Kasumi-1 (cell line): ENCODE data around the gene RPS6KC1.
"Not testable (repeated sequence)": the region's sequence is repeated elsewhere in the genome, so short reads cannot be mapped to it uniquely, and the experiment has no call there.

Source experiments
- DNase-seq, 2 experiments: peaks; one replicate each; lab custom pipeline; 2025; lab: John Stamatoyannopoulos, UW

Gene RPS6KC1

DNA sequence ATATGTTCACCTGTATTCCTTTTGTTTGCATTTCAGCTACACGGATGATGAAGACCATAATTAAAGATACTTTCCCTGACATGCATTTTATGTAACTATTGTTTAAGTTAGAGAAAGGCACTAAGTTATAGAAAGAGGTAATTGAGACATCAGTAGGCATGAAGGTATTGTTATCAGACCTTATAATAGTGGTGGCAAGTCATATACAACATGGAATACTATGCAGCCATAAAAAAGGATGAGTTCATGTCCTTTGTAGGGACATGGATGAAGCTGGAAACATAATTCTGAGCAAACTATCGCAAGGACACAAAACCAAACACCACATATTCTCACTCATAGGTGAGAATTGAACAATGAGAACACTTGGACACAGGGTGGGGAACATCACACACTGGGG, 109.4 kb downstream of the RPS6KC1 start:
- DNase-seq: not testable (repeated sequence)

DNA sequence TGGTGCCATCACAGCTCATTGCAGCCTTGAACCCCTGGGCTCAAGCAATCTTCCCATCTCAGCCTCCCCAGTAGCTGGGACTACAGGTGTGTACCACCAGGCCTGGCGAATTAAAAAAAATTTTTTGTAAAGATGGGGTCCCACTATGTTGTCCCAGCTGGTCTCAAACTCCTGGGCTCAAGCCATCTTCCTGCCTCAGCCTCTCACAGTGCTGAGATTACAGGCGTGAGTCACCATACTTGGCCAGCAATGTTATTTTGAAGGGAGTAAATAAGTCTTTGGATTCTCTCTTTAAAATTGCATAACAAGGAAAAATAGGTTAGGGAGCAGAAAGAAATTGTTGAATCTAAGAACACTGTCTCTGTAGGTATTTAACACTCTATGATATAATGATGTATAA, 111.3 kb downstream of the RPS6KC1 start:
- DNase-seq: no peak

DNA sequence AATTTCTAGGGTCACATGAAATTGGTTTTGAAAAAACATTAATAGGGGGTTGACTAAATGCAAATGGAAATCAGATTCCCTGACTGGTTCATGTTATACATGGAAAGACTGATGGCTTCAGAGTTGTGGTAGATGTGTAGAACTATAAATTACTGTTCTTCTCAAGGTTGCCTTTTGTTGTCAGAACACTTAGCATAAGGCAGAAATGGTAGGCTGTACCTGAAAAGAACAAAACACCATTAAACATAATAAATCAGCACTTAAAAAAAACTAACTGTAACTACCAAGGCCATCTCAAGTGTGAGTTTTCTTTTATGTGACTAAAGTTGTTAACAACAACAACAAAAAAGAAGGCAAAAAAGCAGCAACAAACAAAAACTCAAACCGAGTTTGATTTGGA, 111.8 kb downstream of the RPS6KC1 start:
- DNase-seq: no peak

DNA sequence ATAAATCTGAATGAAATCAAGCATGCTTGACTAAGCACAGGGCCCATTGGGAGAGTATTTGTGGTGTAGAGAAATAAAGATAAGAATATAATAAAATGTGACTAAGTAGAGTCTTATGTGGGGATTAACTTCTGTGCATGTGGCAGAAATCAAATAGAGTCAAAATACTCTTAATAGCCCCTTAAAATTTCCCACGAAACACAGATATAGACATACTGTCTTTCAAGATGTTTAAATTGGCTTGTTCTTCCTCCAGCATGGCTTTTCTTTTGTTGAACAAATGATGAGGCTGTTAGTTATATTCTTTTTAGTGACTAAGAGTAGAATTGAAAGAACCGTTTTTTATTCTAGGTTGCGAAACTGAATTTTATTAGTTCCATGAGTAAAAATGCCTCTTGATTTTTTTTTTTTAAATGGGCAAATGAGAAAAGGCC, 112.3 kb downstream of the RPS6KC1 start:
- no peak for DNase-seq

DNA sequence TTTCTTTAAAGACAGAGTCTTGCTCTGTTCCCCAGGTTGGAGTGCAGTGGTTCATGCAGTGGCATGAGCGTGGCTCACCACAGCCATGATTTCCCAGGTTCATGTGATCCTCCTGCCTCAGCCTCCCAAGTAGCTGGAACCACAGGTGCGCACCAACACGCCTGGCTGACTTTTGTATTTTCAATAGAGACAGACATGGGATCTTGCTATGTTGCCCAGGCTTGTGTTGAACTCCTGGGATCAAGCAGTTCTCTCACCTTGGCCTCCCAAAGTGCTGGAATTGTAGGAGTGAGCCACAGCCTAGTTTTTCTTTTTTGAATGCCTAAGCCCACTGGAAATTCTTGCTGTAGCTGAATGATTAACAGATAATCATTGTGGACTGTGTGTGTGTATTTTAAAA, 113.5 kb downstream of the RPS6KC1 start:
- DNase-seq: no peak

DNA sequence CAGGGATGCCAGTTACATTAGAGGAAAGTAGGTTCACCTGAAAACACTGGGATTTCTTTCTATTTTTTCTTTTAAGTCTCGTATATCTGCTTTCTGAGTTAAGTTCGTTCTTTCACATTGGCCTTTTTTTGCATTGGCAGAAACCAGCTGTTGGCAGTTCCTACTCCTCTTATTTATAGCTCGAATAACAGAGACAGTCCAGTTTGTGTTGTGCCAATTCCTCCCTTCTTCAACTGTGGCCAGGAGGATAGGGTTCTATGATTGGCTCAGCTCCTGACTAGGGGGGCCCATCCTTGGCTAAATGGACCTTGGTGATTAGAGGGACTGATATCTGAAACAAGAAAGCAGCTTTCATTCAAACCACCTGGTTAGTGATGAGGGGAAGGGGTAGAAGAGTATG, 115.8 kb downstream of the RPS6KC1 start:
- DNase-seq: no peak

DNA sequence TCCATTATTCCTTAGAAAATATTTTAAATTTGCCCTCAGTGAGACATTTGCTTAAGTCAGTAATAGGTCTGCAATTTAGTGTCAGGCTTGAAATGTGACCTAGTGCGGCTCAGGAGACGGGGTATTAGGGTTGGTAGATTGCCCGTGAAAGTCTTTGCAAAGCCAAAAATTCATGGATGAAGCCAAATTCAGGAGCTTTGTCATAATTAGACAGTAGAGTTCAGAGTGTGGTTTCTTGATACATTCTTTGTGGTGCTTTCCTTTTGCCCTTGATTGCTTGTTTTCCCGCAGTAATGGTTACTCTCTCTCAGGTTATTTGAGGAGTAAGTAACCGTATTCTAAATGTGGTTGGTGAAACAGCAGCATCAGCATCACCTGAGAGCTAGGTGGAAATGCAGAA, 120.7 kb downstream of the RPS6KC1 start:
- no peak for DNase-seq

DNA sequence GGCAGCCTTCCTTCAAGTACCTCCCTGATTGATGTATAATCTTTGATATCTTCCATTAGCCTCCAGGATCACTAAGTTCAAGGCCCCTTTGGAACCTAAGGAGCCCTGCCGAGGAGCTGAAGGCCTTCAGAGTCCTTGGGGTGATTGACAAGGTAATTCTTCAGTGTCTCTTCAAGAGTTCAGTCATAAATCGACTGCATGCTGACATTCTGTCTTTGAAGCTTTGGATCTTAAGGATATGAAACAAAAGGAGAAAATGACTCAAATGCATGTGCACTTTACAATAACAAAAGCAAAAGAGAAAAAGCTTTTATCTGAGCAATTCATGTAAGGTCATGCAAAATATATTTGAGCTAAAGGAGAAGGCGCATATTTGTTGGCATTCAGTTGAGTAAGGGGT, 125.3 kb downstream of the RPS6KC1 start:
- DNase-seq: no peak

DNA sequence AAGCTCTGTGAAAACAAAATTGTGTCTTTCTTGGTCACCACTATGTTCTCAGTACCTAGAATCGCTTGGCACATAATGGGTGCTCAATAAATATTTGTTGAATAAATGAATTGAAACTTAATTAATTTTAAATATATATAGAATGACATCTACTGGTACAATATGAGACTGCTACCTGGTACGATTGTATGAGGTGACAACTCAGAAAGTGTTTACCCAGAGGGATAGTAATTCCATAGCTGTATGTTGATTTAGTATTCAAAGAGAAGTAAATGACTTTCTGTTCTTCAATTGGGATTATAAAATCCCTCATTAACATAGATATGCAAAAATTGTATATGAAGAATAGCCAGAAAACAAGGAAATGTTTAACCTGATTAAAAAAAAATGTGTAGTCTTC, 128.7 kb downstream of the RPS6KC1 start:
- no peak for DNase-seq

DNA sequence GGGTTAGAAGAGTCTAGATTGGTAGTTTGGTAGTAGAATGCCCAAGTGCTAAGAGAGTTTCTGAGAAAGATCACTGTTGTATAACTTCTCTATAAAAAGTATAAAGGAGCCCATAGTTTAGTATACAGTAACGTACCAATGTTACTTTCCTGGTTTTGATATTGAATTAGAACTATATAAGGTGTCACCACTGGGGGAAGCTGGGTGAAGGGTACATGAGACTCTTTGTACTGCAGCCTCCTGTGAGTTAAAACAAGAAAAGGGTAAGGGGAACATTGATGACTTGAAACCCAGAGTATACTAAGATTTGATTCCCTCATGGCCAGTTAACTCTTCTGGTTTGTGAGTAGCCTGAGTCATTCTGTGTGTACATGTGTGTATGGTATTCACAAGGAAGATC, 129.8 kb downstream of the RPS6KC1 start:
- no peak for DNase-seq

DNA sequence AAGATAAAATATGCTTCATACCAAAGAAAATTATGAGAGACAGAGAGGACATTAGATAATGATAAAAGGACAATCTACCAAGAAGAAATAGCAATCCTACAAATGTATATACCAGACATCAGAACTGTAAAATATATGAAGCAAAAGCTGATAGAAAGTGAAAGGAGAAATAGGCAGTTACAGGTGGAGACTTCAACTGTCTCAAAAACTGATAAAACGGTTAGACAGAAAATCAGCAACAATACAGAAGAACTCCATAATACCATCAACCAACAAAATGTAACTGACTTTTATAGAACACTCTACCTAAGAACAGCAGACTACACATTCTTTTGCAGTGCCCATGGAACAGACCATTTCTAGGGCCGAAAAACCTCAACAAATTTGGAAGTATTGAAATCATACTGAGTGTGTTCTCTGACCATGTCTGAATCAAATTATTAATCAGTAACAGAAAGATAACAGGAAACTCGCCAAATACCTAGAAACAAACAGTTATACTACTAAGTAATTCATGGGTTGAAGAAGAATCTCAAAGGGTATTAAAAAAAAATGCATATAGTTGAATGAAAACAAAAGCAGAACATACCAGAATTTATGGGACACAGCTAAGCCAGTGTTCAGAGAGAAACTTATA, 132.1 kb downstream of the RPS6KC1 start:
- no peak for DNase-seq

DNA sequence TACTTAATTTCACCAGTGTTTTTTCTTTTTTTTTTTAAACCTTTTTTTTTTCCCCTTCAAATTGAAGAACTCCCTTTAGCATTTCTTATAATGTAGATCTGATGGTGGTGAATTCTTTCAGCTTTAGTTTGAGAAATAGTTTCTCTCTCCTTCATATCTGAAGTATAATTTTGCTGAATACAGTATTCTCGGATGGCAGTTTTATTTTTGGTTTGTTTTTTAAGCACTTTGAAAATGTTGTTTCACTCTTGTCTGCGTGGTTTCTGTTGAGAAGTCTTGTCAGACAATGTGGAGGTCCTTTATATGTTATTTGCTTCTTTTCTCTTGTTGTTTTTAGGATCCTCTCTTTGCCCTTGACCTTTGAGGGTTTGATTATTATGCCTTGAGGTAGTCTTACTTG, 135.1 kb downstream of the RPS6KC1 start:
- no peak for DNase-seq

DNA sequence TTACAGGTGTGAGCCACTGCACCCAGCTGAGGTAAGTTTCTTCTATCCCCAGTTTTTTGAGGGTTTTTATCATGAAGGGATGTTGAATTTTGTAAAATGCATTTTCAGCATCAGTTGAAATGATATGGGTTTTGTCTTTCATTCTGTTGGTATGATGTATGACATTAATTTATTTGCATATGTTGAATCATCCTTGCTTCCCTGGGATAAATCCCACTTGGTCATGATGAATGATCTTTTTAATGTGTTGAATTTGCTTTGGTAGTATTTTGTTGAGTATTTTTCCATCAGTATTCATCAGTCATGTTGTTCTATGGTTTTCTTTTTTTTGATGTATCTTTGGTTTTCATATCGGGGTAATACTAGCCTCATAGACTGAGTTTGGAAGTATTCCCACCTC, 141.0 kb downstream of the RPS6KC1 start:
- DNase-seq: no peak

DNA sequence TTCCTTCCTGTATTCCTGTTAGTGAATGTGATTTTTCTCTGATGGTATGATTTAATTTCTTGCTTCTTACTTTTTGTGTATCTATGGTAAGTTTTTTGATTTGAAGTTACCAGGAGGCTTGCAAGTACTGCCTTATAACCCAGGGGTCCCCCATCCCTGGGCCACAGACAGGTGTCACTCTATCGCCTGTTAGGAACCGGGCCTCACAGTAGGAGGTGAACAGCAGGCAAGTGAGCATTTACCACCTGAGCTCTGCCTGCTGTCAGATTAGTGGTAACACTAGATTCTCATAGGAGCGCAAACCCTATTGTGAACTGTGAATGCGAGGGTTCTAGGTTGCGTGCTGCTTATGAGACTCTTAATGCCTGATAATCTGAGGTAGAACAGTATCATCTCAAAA, 143.3 kb downstream of the RPS6KC1 start:
- no peak for DNase-seq

DNA sequence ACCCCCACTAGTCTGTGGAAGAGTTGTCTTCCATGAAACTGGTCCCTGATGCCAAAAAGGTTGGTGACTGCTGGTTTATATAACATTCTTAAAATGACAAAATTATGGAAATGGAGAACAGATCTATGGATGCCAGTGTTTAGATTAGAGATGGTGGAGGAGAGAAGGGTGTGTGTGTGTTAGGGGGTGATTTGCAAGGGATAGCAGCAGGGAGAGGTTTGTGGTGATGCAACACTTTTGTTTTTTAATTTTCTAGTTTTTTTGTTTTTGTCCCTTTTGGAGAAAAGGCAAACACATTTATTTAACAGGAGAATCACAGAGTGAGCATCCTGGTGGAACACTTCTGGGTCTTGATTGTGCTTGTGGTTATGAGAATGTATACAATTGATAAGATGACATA, 143.8 kb downstream of the RPS6KC1 start:
- DNase-seq: no peak

DNA sequence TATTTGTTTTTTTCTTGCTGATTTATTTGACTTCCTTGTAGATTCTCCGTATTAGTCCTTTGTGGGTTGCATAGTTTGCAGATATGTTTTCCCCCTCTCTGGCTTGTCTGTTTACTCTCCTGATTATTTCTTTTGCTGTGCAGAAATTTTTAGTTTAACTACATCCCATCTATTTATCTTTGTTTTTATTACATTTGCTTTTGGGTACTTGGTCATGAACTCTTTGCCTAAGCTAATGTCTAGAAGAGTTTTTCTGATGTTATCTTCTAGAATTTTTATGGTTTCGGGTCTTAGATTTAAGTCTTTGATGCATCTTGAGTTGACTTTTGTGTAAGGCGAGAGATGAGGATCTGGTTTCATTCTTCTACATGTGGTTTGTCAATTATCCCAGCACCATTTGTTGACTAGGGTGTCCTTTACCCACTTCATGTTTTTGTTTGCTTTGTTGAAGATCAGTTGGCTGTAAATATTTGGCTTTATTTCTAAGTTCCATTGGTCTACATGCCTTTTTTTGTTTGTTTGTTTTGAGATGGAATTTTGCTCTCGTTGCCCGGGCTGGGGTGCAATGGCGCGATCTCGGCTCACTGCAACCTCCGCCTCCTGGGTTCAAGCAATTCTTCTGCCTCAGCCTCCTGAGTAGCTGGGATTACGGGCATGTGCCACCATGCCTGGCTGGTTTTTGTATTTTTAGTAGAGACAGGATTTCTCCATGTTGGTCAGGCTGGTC, 145.4 kb downstream of the RPS6KC1 start:
- not testable (repeated sequence) for DNase-seq

DNA sequence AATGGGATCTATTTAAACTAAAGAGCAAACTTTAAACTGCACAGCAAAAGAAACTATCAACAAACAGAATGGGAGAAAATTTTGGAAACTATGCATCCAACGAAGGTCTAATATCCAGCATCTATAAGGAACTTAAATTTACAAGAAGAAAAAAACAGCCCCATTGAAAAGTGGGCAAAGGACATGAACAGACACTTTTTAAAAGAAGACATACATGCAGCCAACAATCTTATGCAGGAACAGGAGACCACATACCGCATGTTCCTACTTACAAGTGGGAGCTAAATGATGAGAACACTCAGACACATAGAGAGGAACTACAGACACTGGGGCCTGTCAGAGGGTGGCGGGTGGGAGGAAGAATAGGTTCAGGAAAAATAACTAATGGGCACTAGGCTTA, 149.6 kb downstream of the RPS6KC1 start:
- DNase-seq: no peak

DNA sequence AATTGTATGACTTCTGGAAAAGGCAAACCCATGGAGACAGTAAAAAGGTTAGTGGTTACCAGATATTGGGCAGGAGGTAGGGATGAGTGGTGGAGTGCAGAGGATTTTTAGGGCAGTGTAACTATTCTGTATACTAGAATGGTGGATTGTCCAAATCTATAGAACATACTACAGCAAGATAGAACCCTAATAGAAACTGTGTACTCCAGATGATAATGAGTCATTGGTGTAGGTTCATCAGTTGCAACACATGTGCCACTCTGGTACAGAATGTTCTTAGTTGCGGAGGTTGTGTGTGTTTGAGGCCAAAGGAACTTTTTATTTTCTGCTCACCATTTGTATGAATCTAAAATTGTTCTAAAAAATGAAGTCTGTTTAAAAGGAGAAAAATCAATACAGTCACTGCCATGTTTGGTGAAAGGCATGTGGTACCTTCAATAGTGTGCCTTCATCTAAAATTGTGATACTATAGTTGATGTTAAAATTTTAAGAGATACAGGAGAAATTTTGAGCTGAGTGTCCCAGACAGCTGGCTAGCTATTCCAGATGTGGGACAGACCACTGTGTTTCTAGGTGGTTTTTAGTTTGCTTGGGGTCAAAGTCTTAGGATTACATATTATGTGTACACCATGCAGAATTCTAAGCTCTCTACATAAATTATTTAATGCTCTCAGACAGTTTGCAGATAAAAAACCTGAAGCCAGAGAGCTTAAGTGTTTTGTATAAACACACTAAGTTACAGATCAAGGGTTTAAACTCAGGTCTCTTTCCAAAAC, 150.5 kb downstream of the RPS6KC1 start:
- DNase-seq: no peak

DNA sequence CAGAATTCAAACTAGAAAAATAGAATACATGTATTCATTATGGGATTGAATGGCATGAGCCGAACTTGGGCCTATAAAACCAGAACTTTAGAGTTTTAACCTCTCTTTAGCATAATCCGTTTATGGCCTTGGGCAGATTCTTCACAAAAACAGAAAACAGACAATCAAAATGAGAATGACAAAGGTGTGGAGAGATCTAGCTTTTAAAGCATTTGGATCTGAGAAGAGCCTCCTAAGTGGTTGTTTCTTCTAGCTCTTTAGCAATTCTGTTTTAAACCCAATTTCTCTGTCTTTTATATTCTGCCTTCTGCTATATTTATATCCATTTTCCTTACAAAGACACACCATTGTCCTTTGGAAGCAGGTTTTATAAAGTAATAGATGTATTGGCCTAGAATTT, 160.2 kb downstream of the RPS6KC1 start:
- no peak for DNase-seq

DNA sequence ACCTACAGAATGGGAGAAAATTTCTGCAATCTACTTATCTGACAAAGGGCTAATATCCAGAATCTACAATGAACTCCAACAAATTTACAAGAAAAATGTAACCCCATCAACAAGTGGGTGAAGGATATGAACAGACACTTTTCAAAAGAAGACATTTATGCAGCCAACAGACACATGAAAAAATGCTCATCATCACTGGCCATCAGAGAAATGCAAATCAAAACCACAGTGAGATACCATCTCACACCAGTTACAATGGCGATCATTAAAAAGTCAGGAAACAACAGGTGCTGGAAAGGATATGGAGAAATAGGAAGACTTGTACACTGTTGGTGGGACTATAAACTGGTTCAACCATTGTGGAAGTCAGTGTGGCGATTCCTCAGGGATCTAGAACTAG, 168.0 kb downstream of the RPS6KC1 start:
- DNase-seq: not testable (repeated sequence)

DNA sequence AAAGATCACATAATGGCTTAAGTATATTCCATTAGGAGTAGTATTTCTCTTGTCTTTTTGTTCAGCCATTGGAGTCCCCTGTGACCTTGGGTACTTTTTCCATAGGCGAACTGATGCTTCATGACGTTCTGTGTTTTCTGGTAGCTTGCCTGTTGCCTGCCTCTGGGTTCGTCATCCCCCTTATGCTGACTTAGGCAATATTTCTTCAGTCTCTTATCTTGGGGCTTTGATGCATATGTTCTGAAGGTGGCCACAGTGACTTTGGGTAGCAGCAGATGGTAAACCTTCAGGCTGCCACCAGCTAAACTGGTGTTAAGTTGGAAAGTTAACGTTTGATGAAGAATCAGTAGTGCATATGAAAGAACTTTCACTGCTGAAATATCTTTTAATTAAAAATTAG, 170.2 kb downstream of the RPS6KC1 start:
- DNase-seq: no peak

DNA sequence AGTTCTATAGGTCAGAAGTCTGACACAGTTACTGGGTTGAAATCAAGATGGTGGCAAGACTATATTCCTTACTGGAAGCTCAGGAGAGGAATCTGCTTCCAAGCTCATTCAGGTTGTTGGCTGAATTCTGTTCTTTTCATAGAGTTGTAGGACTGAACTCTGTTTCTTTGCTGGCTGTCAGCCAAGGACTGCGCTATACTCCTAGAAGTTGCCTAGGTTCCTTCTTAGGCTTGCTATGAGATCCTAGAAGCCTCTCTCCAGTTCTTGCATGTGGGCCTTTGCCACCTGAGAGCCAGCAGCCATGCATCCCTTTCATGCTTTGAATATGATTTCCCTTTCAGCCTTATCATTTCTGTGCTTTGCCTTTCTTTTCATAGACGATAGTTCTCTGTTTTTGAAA, 176.4 kb downstream of the RPS6KC1 start:
- no peak for DNase-seq

DNA sequence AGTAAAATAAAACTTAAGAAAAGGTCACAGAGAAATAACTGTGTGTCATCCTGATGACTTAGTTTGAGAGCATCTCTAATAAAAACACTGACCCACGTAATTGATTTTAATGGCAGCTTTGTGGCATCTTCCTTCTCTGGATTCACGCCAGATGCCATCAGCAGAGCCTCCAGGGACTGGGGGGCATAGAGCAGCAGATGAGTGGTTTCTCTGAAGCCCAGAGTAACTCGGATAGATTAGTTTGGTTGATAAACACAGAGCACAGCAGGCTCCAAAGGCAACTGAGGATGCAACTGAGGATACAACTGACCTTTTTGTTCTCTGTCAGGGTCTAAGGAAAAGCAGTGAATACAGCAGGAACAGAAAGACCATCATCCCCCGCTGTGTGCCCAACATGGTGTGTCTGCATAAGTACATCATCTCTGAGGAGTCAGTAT, 180.8 kb downstream of the RPS6KC1 start:
- no peak for DNase-seq
